Choroid plexus epithelial cell (primary cell): ENCODE measurements around the gene SREBF2.

Source experiments
- DNase-seq: peaks from one replicate; pipeline ENCODE4 v3.0.0-alpha.2; 2010; ENCODE audit warnings: low read depth
- H3K4me3 ChIP-seq: 2 replicates; pipeline ENCODE4 v1.5.1; 2011; ENCODE audit warnings: low read depth, mild to moderate bottlenecking, control low read depth, low read length, moderate library complexity
- TF ChIP-seq, protein P1 (sequence below): conservative IDR thresholded peaks from 2 replicates; pipeline ENCODE4 v1.5.1; 2011; ENCODE audit warnings: low read depth, mild to moderate bottlenecking, control low read depth, inconsistent platforms, low read length, moderate library complexity

Gene SREBF2

DNA sequence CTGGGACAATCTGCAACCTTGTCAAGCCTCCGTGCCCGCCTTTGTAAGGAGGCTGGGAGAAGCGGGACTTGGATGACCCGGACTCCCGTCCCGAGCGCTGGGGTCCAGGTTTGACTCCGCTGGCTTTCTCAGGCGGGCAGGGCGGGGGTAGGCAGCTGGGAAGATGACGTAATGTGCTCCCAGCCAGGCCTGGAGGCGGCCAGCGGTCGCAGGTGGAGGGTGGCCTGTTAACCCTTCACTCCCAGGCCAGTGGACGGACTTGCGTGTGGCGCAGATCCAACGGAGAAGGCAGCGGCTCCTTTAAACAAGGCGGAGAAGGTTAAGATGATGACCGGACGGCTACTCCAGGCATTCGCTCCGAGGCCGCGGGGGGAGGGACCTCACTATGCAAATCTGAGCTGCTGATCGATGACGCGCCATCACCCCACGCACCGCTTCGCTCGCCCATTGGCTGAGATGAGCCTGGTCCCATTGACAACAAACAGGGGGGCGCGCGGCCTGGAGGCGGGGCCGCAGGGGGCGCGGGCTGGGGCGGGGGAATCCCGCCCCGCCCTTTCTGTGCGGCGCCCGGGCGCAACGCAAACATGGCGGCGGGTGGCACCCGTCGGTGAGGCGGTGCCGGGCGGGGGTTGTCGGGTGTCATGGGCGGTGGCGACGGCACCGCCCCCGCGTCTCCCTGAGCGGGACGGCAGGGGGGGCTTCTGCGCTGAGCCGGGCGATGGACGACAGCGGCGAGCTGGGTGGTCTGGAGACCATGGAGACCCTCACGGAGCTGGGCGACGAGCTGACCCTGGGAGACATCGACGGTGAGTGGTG lies at the start of gene SREBF2:
Gene SREBF2 (plus strand): TSS at position 553 of the 816 bp plus-strand sequence. CDS start 166 bp downstream, at position 719.
- peak; percentile 100 for DNase-seq
- peak within 1 kb of the TSS; percentile 95 for H3K4me3 ChIP-seq
- TF ChIP-seq, protein P1, sequence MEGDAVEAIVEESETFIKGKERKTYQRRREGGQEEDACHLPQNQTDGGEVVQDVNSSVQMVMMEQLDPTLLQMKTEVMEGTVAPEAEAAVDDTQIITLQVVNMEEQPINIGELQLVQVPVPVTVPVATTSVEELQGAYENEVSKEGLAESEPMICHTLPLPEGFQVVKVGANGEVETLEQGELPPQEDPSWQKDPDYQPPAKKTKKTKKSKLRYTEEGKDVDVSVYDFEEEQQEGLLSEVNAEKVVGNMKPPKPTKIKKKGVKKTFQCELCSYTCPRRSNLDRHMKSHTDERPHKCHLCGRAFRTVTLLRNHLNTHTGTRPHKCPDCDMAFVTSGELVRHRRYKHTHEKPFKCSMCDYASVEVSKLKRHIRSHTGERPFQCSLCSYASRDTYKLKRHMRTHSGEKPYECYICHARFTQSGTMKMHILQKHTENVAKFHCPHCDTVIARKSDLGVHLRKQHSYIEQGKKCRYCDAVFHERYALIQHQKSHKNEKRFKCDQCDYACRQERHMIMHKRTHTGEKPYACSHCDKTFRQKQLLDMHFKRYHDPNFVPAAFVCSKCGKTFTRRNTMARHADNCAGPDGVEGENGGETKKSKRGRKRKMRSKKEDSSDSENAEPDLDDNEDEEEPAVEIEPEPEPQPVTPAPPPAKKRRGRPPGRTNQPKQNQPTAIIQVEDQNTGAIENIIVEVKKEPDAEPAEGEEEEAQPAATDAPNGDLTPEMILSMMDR: no peak

DNA sequence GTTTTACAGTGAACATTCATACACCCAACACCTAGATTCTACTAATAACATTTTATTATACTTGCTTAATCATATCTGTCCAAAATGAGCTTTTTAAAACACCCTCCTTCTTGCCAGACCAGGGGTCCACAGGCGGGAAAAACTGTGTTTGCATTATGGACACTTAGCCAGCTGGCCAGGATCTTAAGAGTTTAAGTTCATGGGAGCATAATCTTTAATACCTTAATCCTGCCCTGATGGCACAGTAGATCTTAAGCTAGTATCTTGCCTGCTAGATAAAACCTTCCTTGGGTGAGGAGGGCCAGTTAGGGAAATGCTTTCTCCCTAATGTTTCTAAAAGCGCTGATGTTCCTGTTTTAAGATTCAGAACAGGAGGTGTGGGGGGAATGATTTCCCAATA lies 45.6 kb upstream of the SREBF2 start:
- no peak for DNase-seq
- no peak overlapping the region for H3K4me3 ChIP-seq
- TF ChIP-seq, protein P1: no peak

DNA sequence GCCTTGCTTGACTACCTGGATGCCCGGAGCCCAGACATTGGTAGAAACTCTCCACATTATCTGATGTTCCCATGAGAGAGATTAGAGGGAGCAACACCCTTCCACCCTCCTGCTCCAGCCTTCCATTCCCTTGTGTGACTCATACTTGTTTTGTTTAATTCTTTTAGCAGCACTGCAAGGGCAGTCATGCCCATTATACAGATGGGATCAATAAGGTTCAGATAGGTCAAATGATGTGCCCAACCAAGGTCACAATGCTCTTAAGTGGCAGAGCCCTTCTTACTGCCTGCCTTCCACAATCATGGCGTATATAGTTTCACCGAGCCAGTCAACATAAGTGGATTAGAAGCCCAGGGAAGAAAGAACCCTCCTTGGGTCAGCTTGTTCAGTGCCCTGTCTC lies 39.0 kb upstream of the SREBF2 start:
- TF ChIP-seq, protein P1: no peak
- no peak for DNase-seq
- H3K4me3 ChIP-seq: no peak overlapping the region

GRCh38 chr22:41798736-41799135 lies 34.2 kb upstream of the SREBF2 start:
- no peak for DNase-seq
- H3K4me3 ChIP-seq: no peak overlapping the region
- TF ChIP-seq, protein P1: no peak

DNA sequence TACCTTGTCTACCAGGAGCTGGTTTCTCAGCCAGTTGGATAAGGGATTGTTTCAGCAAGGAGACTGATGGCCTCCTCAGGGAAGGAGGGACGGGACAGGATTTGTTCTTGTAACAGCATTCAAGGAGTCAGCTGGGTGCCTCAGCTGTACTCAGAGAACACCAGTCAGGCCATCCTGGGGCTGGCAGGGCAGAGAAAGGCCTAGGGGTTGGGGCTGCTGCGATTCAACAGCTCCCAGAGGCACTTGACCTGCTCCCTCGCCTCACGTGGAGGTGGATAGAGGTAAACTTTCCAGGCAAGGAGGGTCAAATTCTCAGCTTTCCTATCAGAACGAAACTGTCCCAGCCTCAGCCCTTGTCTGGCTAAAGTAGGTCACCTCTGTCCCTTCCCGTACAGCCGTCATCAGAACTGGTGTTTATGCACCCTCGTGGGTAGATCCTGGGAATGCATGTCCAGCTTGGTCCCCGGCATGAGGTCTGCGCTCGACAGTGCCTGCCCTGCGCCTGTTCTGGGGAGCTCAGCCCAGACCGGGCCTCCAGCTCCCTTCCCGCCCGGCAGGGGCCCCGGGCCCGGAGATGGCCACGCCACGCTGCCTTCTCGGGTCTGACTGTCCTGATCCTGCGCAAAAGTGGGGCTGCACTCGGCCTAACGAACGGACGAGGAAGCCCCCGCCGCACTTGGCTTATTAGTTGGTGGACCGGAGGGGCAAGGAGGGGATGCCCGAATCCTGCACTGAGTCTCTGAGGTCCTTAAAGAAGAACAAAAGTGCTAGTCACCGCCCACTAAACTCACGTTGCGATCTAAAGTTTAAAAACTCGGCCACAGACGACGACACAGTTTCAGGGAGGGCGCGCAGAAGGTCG lies 33.2 kb upstream of the SREBF2 start:
- DNase-seq: peak; percentile 27
- H3K4me3 ChIP-seq: peak overlapping the region; percentile 98
- TF ChIP-seq, protein P1: peak; percentile 4

GRCh38 chr22:41800348-41801146 lies 32.4 kb upstream of the SREBF2 start, which contains the start of gene CCDC134:
Gene CCDC134, plus strand, starts transcription at chr22:41800679. Its CDS starts 8,212 bp downstream, at chr22:41808891.
- TF ChIP-seq, protein P1: no peak
- DNase-seq: peak; percentile 80
- peak within 1 kb of the TSS; percentile 98 for H3K4me3 ChIP-seq
